HG03060 (cell line): Measurements from ENCODE around the gene DGKG.

Experiments
- ATAC-seq: cut with Tn5 transposase; IDR thresholded peaks from one replicate; pipeline ENCODE4 v1.9.1; 2021; ENCODE audit warnings: low read depth, moderate number of reproducible peaks; ENCODE audit not compliant: unreplicated experiment

Gene DGKG

DNA sequence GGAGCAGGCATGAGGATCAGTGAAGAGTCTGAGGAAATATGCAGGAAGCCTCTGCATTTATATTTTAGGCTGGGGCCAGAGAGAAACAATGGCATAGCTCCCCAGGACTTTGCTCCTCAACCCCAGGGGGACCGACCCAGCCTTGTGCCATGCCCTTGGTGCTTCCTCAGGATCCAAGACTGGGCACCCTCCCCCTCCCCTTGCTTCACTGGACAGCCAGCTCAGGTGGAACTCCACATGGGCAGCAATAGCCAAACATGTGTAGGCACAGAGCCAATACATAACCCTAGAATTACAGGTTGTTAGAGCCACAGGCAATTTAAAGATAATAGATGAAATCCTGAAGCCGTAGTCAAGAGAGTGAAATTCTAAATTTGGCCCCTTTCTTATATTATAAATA is 180.1 kb downstream of the DGKG start:
- no peak for ATAC-seq

- no peak for ATAC-seq
Observed at GRCh38 chr3:186180891-186181481, 181.0 kb downstream of the DGKG start.

DNA sequence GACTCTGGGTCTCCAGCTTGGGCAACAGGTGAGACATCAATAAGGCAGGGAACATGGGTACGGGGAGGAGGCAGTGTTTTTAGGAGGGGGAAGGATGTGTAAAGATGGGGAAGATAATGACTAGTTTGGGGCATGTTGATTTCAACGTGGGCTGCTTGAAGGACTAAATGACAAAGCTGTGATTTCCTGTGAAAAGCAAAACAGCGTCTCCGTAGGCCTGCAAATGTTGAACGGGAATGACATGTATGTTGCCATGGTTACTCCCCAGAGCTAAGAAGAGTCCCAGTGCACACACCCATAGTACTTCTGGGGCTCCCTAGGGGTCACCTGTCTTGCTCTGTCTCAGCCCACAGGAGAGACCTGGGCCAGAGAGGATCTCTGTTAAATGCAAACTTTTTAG is 181.9 kb downstream of the DGKG start:
- ATAC-seq = no peak

- no peak for ATAC-seq
Observed at GRCh38 chr3:186178412-186178811, 183.6 kb downstream of the DGKG start.

DNA sequence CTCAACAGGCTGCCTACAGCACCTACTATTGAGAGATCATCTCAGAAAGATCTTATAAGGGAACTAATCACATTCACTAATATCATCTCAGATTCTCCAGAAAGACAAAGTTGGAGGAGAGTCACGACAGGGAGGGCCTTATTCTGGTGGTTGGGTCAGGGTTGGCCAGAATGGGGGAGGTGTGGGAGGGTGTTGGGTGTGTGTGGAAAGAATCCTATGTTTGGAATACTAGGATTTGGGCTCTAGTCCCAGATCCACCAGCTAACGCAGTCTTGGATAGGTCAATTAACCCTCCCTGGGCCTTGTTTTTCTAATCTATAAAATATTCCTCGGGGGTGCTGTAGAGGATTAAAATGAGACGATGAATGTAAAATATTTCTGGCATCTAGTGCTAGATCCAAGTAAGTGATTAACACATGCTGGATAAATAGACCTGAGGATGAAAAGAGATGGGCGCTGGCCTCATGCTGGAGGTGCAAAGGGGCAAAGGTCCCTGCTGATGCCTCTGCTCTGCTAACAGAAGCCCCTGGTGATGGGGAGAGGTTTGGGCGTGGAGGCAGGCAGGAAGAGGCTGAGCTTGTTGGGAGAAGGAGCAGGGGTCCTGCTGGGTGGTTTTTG is 185.6 kb downstream of the DGKG start:
- no peak for ATAC-seq

GRCh38 chr3:186173224-186173815 is 188.7 kb downstream of the DGKG start:
- ATAC-seq = no peak

DNA sequence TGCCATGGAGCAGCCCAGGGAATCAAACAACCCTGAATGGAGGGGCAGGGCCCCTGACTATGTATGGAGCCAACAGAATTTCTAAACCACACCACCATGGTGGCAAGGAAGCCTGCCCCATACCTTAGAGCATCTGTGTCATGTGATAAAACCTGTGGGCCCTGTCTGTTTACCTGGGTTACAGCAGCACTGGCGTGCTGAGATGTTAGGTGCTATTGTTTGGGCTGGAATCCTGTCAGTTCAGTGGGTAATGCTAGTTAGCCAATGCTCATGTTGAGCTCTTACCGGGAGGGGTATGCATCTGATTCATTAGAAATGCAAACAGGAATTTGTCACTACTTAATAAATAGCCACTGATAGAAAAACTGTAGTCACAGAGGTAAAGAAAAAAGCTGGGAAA is 189.7 kb downstream of the DGKG start:
- no peak for ATAC-seq

DNA sequence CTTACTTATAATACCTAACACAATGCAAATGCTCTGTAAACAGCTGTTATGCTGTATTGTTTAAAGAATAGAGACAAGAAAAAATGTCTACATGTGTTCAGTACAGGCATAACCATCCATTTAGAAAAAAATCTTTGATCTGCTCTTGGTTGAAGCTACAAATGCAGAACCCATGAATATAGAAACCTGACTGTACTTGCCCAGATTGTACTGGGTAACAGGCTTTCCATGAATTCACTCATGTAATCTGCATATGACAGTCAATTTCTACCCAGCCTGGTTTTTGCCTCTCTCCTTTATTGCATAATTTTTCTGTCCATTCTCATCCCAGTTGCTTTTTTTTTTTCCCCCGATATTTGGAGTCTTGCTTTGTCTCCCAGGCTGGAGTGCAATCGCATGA is 190.5 kb downstream of the DGKG start:
- no peak for ATAC-seq

DNA sequence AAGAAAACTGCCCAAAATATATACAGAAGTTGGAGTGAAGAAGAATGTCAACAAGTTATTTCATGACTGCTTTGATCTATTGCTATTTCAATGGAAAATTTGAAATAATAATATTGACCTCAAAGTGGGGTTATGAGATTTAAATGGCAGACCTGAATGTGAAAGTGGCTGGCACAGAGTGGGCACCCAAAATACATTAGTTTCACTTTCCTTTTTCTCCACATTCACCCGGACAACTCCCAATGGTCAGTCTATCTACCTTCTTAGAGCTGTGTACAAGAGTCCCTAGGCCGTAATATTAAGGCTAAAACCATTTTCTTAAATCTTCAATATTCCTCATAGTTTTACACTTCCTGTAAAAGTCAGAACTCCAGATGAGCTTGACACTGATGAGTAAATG is 191.5 kb downstream of the DGKG start:
- ATAC-seq = no peak

GRCh38 chr3:186169379-186169778 is 192.7 kb downstream of the DGKG start:
- no peak for ATAC-seq

- ATAC-seq = no peak
Observed at GRCh38 chr3:186168976-186169375, 193.1 kb downstream of the DGKG start.

GRCh38 chr3:186167646-186168395 is 194.2 kb downstream of the DGKG start:
- ATAC-seq = no peak

- no peak for ATAC-seq
Observed at GRCh38 chr3:186166491-186167288, 195.3 kb downstream of the DGKG start.

GRCh38 chr3:186166036-186166435 is 196.0 kb downstream of the DGKG start:
- ATAC-seq = no peak

- no peak for ATAC-seq
Observed at GRCh38 chr3:186165331-186165730, 196.7 kb downstream of the DGKG start.

- no peak for ATAC-seq
Observed at GRCh38 chr3:186164696-186165095, 197.3 kb downstream of the DGKG start.

GRCh38 chr3:186162221-186162620 is 199.8 kb downstream of the DGKG start:
- no peak for ATAC-seq

GRCh38 chr3:186160691-186161243 is 201.3 kb downstream of the DGKG start:
- no peak for ATAC-seq

- no peak for ATAC-seq
Observed at GRCh38 chr3:186154641-186155040, 207.4 kb downstream of the DGKG start.

DNA sequence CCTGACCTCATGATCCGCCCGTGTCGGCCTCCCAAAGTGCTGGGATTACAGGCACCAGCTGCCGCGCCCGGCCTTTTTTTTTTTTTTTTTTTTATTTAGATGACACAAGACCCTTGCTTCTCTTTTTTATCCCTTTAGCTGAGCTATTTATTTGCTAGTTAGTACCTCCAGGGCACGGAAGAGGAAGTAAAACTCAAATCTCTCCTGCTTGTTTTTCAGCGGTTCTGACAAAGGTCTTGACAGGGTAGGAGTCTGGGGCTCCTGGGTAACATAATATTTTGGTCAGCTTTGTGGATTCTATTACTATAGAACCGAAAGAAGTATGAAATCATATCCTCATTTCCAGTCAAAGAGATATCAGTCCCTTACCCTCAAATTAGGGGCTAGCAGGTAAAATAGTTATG is 209.1 kb downstream of the DGKG start:
- ATAC-seq = peak; percentile 73
